GM18861 (cell line): ENCODE measurements around the gene SYDE1.

Experiments used
- ATAC-seq: cut with Tn5 transposase; IDR thresholded peaks from one replicate; pipeline ENCODE4 v1.9.1; 2021; ENCODE audit not compliant: unreplicated experiment

Gene SYDE1

GRCh38 chr19:15108145-15108844 lies 1.1 kb downstream of the SYDE1 start:
- ATAC-seq, result no peak

- ATAC-seq, result no peak
Measured at GRCh38 chr19:15108845-15109767, 1.9 kb downstream of the SYDE1 start.

- ATAC-seq, result no peak
Measured at GRCh38 chr19:15109768-15110417, 2.7 kb downstream of the SYDE1 start.

- no peak for ATAC-seq
Measured at GRCh38 chr19:15110418-15110815, 3.2 kb downstream of the SYDE1 start.

GRCh38 chr19:15111758-15112157 lies 4.6 kb downstream of the SYDE1 start:
- no peak for ATAC-seq

GRCh38 chr19:15112385-15112784 lies 5.2 kb downstream of the SYDE1 start:
- no peak for ATAC-seq

GRCh38 chr19:15113245-15114152 lies 6.3 kb downstream of the SYDE1 start:
- ATAC-seq, result no peak

GRCh38 chr19:15114153-15114540 lies 6.9 kb downstream of the SYDE1 start:
- ATAC-seq, result no peak

GRCh38 chr19:15115080-15115479 lies 7.9 kb downstream of the SYDE1 start:
- ATAC-seq, result no peak

- ATAC-seq, result no peak
Measured at GRCh38 chr19:15115762-15116615, 8.8 kb downstream of the SYDE1 start.

- no peak for ATAC-seq
Measured at GRCh38 chr19:15116856-15117255, 9.7 kb downstream of the SYDE1 start.

- no peak for ATAC-seq
Measured at GRCh38 chr19:15118248-15118647, 11.0 kb downstream of the SYDE1 start.

- no peak for ATAC-seq
Measured at GRCh38 chr19:15118789-15119494, 11.7 kb downstream of the SYDE1 start.

- ATAC-seq, result no peak
Measured at GRCh38 chr19:15120135-15121026, 13.2 kb downstream of the SYDE1 start.

GRCh38 chr19:15122331-15123030 lies 15.3 kb downstream of the SYDE1 start:
- no peak for ATAC-seq

GRCh38 chr19:15123031-15123890 lies 16.1 kb downstream of the SYDE1 start:
- no peak for ATAC-seq

GRCh38 chr19:15123900-15124299 lies 16.7 kb downstream of the SYDE1 start:
- ATAC-seq, result no peak
